Endothelial cell of umbilical vein (primary cell): ENCODE results near the gene SAA2. TPM values are rescaled to one million over a fixed set of nuclear protein-coding genes. Genes with fewer than 3 reads are reported as not detected.

Source experiments
- BruUV-seq: library from RNA; stranded (reverse); fragments of 400-500 nt; replicated peaks from 2 replicates; lab custom pipeline; 2021; lab: Mats Ljungman, UMichigan
- CTCF ChIA-PET: fragments of 300-600, 350-600 bp; sonication (Branson Sonifier 250); formaldehyde crosslinking; loops from one replicate; lab custom pipeline; 2021; ENCODE audit warnings: antibody characterized with exemption, inconsistent platforms; lab: Charles Lee
- POLR2A ChIA-PET: fragments of 300-600, 350-600 bp; sonication (Branson Sonifier 250); formaldehyde crosslinking; loops from one replicate; lab custom pipeline; 2021; ENCODE audit warnings: antibody characterized with exemption, inconsistent platforms; lab: Charles Lee
- DNase-seq: peaks from one replicate; pipeline ENCODE4 v3.0.0-alpha.2; 2011; ENCODE audit warnings: low read depth, low spot score
- FAIRE-seq: peaks from 2 replicates; lab custom pipeline; 2011; peaks lifted over from hg19 to GRCh38; lab: Jason Lieb, UNC
- H2AFZ ChIP-seq: 2 replicates; pipeline ENCODE4 v1.6.0; 2012; ENCODE audit warnings: low read depth, low read length, control low read depth, inconsistent platforms
- H3K27ac ChIP-seq: 2 replicates; pipeline ENCODE4 v1.5.1; 2011; ENCODE audit warnings: low read depth, mild to moderate bottlenecking, control low read depth, low read length, moderate library complexity; ENCODE audit not compliant: insufficient read depth
- H3K27me3 ChIP-seq, 2 experiments: 2 replicates each; pipeline versions ENCODE4 v1.6.0 to v1.6.1; 2011; ENCODE audit warnings: low read length in 2 of 2, mixed read lengths in 1 of 2; ENCODE audit not compliant: control insufficient read depth in 2 of 2, insufficient read depth in 2 of 2
- H3K36me3 ChIP-seq, 2 experiments: 2 replicates in 1 of 2; 3 replicates in 1 of 2; pipeline ENCODE4 v1.5.1; 2011; ENCODE audit warnings: low read length in 2 of 2, mild to moderate bottlenecking in 1 of 2, moderate library complexity in 1 of 2; ENCODE audit not compliant: control insufficient read depth in 2 of 2, insufficient read depth in 2 of 2; ENCODE audit errors: extremely low read depth in 1 of 2
- H3K4me1 ChIP-seq: 3 replicates; pipeline ENCODE4 v1.5.1; 2011; ENCODE audit warnings: mild to moderate bottlenecking, low read length; ENCODE audit not compliant: control insufficient read depth, insufficient read depth; ENCODE audit errors: extremely low read depth
- H3K4me2 ChIP-seq: 2 replicates; pipeline ENCODE4 v1.6.1; 2011; ENCODE audit warnings: low read length, control low read depth, mixed read lengths; ENCODE audit not compliant: insufficient read depth
- H3K4me3 ChIP-seq, 3 experiments: fragments of 200-600 bp in 1 of 3; sonication (generic), shearing (Covaris generic) in 1 of 3; replicated peaks in 1 of 3; 2 replicates each; pipeline ENCODE4 v1.5.1; 2011 to 2016; ENCODE audit warnings: control low read depth in 3 of 3, low read length in 3 of 3, mild to moderate bottlenecking in 2 of 3, inconsistent platforms in 1 of 3, low read depth in 1 of 3, moderate library complexity in 1 of 3; ENCODE audit not compliant: insufficient read depth in 1 of 3
- H3K79me2 ChIP-seq: 2 replicates; pipeline ENCODE4 v1.6.0; 2012; ENCODE audit warnings: low read length, inconsistent platforms; ENCODE audit not compliant: control insufficient read depth, insufficient read depth
- H3K9ac ChIP-seq: replicated peaks from 2 replicates; pipeline ENCODE3; 2011; ENCODE audit warnings: low read length, control low read depth; ENCODE audit not compliant: insufficient read depth; ENCODE audit errors: extremely low read depth
- H3K9me1 ChIP-seq: replicated peaks from 3 replicates; pipeline ENCODE4 v1.6.0; 2011; ENCODE audit warnings: mild to moderate bottlenecking, low read length; ENCODE audit not compliant: control insufficient read depth, insufficient read depth; ENCODE audit errors: extremely low read depth
- H3K9me3 ChIP-seq: replicated peaks from 2 replicates; pipeline ENCODE4 v1.5.1; 2012; ENCODE audit warnings: low read length, inconsistent platforms; ENCODE audit not compliant: control insufficient read depth, insufficient read depth
- H4K20me1 ChIP-seq: replicated peaks from 2 replicates; pipeline ENCODE3; 2011; ENCODE audit warnings: mild to moderate bottlenecking, low read length; ENCODE audit not compliant: control insufficient read depth, insufficient read depth; ENCODE audit errors: extremely low read depth
- CTCF ChIP-seq, 2 donors: IDR thresholded peaks; 1 replicate in 1 of 2; 2 replicates in 1 of 2; pipeline ENCODE4 v1.5.1; 2011; ENCODE audit warnings: low read length in 2 of 2, mild to moderate bottlenecking in 2 of 2, moderate library complexity in 2 of 2, control low read depth in 1 of 2, inconsistent platforms in 1 of 2, low read depth in 1 of 2; ENCODE audit not compliant: insufficient read depth in 1 of 2; ENCODE audit errors: extremely low read depth in 1 of 2
- EZH2 ChIP-seq: IDR thresholded peaks from 2 replicates; pipeline ENCODE4 v1.6.1; 2012; ENCODE audit warnings: borderline replicate concordance, low read depth, mild to moderate bottlenecking, moderate library complexity, low read length, inconsistent platforms; ENCODE audit not compliant: severe bottlenecking
- FOS ChIP-seq: IDR thresholded peaks from 2 replicates; pipeline ENCODE4 v1.6.1; 2011; ENCODE audit warnings: mild to moderate bottlenecking, low read length, moderate library complexity, borderline replicate concordance; ENCODE audit not compliant: insufficient read depth
- GATA2 ChIP-seq: IDR thresholded peaks from 2 replicates; pipeline ENCODE4 v1.7.0; 2011; ENCODE audit warnings: low read depth, mild to moderate bottlenecking, moderate library complexity, mixed read lengths, low read length; ENCODE audit not compliant: insufficient read length, insufficient read depth
- JUN ChIP-seq: IDR thresholded peaks from 2 replicates; pipeline ENCODE4 v1.6.1; 2011; ENCODE audit warnings: borderline replicate concordance, low read depth; ENCODE audit not compliant: insufficient read length, insufficient read depth
- MAX ChIP-seq: IDR thresholded peaks from 2 replicates; pipeline ENCODE4 v1.6.1; 2011; ENCODE audit not compliant: insufficient read depth, insufficient read length
- MYC ChIP-seq: IDR thresholded peaks from one replicate; pipeline ENCODE4 v1.6.1; 2011; ENCODE audit warnings: mild to moderate bottlenecking, low read depth, low read length
- POLR2A ChIP-seq: IDR thresholded peaks from 2 replicates; pipeline ENCODE4 v1.6.1; 2012; ENCODE audit warnings: low read depth, mild to moderate bottlenecking, control low read depth, low read length
- POLR2AphosphoS5 ChIP-seq: IDR thresholded peaks from 2 replicates; pipeline ENCODE4 v1.6.1; 2012; ENCODE audit warnings: low read depth, mild to moderate bottlenecking, control low read depth, low read length, moderate library complexity; ENCODE audit not compliant: insufficient read depth
- dilution Hi-C: fragments of 300-500 bp; cut with MboI; formaldehyde crosslinking; loops from one replicate; pipeline ENCODE4 v1.15.0; 2019; ENCODE audit warnings: low sequenced_read_pairs; ENCODE audit not compliant: extremely low pct_ligation_motif_present
- intact Hi-C: fragments of 100-400 bp; cut with micrococcal nuclease; formaldehyde crosslinking; loops from one replicate; pipeline ENCODE4 v1.10.0; 2022
- polyA plus RNA-seq, 4 experiments: library from polyadenylated mRNA; depleted of rRNA in 3 of 4; stranded (reverse) in 3 of 4; unstranded in 1 of 4; fragments of >200 nt; gene quantifications; 2 replicates each; pipeline versions ENCODE4 v1.2.1 to v1.2.3, GENCODE V29; 2011 to 2012; ENCODE audit warnings: missing spikeins in 1 of 4
- total RNA-seq: library from RNA; stranded (reverse); gene quantifications from 2 replicates; pipeline ENCODE4 v1.2.3, GENCODE V29; 2021

SAA2 gene
- total and polyA plus RNA-seq, 2 donors (not counting 3 experiments of a cell fraction or from before 2014, with no cell fraction given): not detected

- dilution Hi-C loops (no loop called here), intact Hi-C loops (no loop called here)
- no peaks in the 10 kb centered on the region for H3K9me3 ChIP-seq
- no TSS peak for BruUV-seq
- no peaks in the 10 kb centered on the region for H4K20me1 ChIP-seq
- FAIRE-seq (no peak), DNase-seq (no peak)
- H3K36me3 ChIP-seq: no peaks in the 10 kb centered on the region
- TF ChIP-seq EZH2 (no peak), MYC (no peak), FOS (no peak), JUN (no peak), POLR2A (no peak), CTCF (IDR thresholded peaks at IDR 0.05; ENCODE audit: extremely low read depth in 1 of 2, insufficient read depth in 1 of 2, low read depth in 1 of 2, low read length in 2 of 2) (no peak), MAX (no peak), GATA2 (no peak), POLR2AphosphoS5 (no peak)
- CTCF ChIA-PET: interaction anchor here (0.8 kb wide), 1 partner anchor 16 kb away, joined by 3 read pairs; no protein-coding TSS in a partner anchor
- POLR2A ChIA-PET: no interaction called here
- H3K4me2 ChIP-seq: no peak overlapping the region
- H2AFZ ChIP-seq: no peak overlapping the region
- H3K4me3 ChIP-seq: no peak overlapping the region
- no peak overlapping the region for H3K27ac ChIP-seq
- H3K79me2 ChIP-seq: no peaks in the 10 kb centered on the region
- no peaks in the 10 kb centered on the region for H3K4me1 ChIP-seq
- no peaks in the 10 kb centered on the region for H3K27me3 ChIP-seq
- H3K9me1 ChIP-seq: no peaks in the 10 kb centered on the region
- H3K9ac ChIP-seq: no peak overlapping the region
Measured at GRCh38 chr11:18259259-18259658, 10.8 kb upstream of the SAA2 start.
